Body of pancreas (tissue), 4 donors: ENCODE measurements around the gene PAFAH2.

Experiments used
- POLR2A ChIP-seq, 3 donors: fragments of 450-650 bp; IDR thresholded peaks; one replicate each; pipeline ENCODE4 v1.6.1; 2016; ENCODE audit warnings: antibody characterized with exemption in 3 of 3, mild to moderate bottlenecking in 2 of 3
- TF ChIP-seq, protein P1 (sequence below), 7 experiments: fragments of 450-650 bp in 4 of 7; fragments of 200-600 bp in 3 of 7; sonication (generic) in 3 of 7; IDR thresholded peaks; one replicate each; pipeline ENCODE4 v1.5.1; 2016 to 2019; ENCODE audit warnings: antibody characterized with exemption in 7 of 7

- TF ChIP-seq, protein P1, sequence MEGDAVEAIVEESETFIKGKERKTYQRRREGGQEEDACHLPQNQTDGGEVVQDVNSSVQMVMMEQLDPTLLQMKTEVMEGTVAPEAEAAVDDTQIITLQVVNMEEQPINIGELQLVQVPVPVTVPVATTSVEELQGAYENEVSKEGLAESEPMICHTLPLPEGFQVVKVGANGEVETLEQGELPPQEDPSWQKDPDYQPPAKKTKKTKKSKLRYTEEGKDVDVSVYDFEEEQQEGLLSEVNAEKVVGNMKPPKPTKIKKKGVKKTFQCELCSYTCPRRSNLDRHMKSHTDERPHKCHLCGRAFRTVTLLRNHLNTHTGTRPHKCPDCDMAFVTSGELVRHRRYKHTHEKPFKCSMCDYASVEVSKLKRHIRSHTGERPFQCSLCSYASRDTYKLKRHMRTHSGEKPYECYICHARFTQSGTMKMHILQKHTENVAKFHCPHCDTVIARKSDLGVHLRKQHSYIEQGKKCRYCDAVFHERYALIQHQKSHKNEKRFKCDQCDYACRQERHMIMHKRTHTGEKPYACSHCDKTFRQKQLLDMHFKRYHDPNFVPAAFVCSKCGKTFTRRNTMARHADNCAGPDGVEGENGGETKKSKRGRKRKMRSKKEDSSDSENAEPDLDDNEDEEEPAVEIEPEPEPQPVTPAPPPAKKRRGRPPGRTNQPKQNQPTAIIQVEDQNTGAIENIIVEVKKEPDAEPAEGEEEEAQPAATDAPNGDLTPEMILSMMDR (IDR thresholded peaks at IDR 0.05), result no peak
- TF ChIP-seq POLR2A (IDR thresholded peaks at IDR 0.05), result no peak
Observed at GRCh38 chr1:26014179-26014578, 16.3 kb upstream of the PAFAH2 start.
